HL-60/S4 (cell line): ENCODE results near the gene BACE2.
"Not testable (repeated sequence)": the region's sequence is repeated elsewhere in the genome, so short reads cannot be mapped to it uniquely, and the experiment has no call there.

Experiments
- in situ Hi-C: fragments of 300-500 bp; cut with MboI; formaldehyde crosslinking; loops from 2 replicates; pipeline ENCODE4 v1.14.3; 2022; ENCODE audit warnings: low sequenced_read_pairs

BACE2 gene

DNA sequence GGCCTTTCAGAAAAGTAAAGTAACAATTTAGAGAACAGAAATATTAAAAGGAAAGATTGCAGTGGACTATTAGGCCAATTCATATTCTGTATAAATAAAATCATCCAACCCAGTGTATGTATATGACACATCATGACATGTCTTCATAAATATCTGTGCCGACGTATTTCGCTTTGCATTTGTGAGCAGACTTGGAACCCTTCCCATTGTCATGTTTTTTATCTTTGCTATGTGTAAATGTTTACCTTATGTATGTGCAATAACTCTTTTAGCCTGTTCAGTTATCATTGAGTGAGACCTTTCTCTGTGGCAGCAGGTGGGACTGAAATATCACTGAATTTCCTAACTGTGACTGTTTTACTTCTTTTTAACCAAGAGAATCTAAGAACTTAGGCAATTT is 90.7 kb downstream of the BACE2 start:
- in situ Hi-C loops, result no loop called here

GRCh38 chr21:41260428-41260827 is 92.5 kb downstream of the BACE2 start:
- in situ Hi-C loops, result no loop called here

GRCh38 chr21:41267346-41267745 is 99.4 kb downstream of the BACE2 start:
- in situ Hi-C loops, result no loop called here

DNA sequence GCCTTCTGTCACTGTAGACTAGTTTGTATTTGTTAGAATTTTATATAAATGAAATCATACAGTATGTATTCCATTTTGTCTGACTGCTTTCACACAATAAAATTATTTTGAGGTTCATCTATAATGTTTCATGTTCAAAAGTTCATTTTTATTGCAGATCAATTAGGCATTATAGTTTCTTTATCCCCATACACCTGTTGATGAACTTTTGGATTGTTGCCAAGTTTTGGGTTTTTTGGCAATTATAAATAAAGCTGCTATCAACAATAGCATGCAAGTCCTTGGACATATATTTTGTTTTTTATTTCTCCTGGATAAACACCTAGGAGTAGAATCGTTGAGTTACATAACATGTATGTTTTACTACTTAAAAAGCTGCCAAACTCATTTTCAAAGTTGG is 101.6 kb downstream of the BACE2 start:
- in situ Hi-C loops, result no loop called here

DNA sequence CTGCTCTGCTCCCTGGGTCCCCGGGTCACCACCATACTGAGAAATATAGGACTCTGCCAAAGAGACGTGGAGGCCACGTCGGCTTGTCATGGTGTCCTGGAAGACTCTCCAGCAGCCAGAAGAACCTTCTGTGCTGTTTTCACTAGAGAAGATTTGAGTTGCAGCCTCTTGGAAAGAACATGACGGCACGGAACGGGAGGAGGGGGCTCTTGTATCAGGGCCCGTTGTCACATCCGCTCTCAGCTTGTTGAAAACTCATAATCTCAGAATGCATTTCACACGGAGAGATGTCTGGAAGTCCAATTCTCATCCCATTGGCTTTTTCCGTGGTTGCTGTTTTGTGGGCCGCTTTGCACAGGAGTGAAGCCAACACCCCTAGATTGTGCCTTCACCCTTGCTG is 109.2 kb downstream of the BACE2 start:
- in situ Hi-C loops, result no loop called here

GRCh38 chr21:41277846-41278245 is 109.9 kb downstream of the BACE2 start:
- in situ Hi-C loops, result no loop called here

DNA sequence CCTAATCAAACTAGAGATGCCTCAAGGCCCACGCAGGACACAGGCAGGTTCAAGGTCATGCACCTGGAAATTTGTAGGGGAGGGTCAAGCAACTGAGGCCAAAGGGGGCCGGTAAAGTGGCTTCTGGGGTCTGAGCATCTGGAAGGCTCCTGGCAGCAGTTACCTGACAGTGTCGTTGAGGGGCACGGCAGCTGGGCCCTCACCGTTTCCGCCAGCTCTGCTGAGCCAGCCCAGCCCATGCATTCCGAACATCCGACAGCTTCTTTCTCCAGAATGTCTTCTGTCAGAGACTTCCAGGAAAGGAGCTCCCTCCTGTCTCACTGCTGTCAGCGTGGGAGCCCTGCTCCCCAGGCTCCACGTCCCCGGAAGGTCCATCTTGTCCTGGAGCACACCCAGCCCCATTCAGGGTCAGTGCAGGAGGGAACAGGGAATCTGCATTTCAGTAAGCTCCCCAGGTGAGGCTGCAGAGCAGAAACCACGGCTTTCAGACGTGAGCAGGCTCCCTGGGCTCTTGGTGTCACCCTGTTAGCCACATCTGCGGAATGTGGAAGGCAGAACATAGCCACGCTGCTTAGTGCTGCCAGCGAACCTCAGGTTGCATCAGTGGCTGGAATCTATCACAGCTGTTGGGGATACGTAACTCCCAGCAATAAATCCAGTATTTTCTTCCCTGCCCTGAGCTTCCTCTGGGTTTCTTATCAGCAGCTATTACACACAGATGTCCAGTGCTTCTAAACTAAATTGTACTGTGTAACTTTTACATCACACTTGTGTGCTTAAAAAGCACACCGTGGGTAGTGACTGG is 112.4 kb downstream of the BACE2 start:
- in situ Hi-C loops, result no loop called here

DNA sequence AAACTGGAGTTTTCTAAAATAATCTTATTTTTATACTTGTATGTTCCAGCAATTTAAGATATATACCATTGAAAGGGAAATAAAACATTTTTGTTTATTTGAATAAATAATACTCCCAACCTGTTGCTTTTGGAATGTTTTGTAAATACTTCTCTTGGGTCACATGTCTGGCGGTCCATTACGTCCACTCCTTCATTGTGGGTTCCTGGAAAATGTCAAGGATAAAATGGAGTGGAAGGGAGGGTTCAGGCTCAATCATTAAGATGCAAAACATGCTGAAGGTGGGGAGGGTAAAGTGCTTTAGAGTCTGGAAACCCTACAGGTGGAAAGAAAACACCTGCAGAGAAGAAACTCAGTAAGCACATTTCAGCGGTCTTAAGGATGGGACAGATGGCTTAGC is 114.5 kb downstream of the BACE2 start:
- in situ Hi-C loops, result no loop called here

DNA sequence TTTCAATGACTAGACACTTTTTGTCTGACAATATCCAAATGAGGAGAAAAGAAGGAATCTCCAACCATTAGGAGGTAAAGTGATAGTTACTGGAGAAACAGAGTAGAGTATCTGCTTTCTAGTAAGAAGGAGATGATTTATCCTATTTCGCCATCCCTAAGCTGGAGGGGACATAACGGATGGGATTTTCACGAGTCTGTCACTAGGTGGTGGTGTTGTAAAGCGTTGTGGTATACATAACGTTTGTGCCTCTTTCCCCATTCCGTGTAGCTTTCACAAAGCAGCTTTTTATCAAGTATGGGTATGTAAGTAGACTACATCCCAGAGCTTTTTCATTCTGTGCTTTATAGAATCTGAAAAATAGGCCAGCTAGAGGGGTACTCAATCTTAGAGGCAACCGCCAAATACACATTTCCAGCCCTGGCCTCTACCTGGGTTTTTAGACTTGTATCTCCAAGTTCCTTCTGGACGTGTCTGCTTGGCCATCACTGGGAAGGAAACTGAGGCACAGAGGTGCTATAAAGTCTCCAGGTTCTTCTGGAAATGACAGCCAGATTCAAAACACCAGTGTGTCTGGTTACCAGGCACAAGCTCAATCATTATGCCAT is 115.4 kb downstream of the BACE2 start:
- in situ Hi-C loops, result no loop called here

- in situ Hi-C loops, result no loop called here
Observed at GRCh38 chr21:41289431-41289830, 121.5 kb downstream of the BACE2 start.

GRCh38 chr21:41290106-41290799 is 122.3 kb downstream of the BACE2 start:
- in situ Hi-C loops, result no loop called here

DNA sequence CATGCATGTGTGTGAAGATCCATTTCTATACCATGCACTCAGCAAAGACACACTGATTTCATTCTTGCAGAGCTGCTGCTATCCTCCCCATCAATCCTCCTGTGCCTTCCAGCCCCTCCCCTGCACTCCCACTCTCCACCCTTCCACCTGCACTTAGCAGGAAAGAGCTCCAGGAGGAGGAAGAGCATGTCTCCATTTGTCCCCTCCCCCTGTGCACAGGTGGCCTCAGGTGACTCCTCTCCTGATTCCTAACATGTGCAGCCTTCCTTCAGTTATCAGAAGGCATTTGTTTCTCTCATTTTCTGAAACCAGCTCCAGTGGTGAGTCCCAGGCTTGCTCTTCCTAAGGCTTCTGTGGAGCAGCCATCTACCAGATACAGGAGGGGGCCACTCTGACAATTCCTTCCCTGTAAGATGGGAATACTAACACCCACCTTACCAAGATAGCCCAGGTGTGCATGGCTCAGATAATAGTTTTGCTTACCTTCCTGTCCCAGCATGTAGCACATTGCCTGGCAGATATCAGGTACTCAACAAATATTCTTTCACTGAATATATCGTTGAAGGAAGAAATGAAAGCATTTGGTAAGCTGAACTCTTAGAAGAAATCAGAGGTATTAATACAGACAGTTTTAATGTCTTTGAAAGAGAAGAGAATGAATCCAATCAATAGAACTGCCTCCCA is 126.7 kb downstream of the BACE2 start:
- in situ Hi-C loops, result no loop called here

- in situ Hi-C loops, result no loop called here
Observed at GRCh38 chr21:41295721-41296254, 127.8 kb downstream of the BACE2 start.

DNA sequence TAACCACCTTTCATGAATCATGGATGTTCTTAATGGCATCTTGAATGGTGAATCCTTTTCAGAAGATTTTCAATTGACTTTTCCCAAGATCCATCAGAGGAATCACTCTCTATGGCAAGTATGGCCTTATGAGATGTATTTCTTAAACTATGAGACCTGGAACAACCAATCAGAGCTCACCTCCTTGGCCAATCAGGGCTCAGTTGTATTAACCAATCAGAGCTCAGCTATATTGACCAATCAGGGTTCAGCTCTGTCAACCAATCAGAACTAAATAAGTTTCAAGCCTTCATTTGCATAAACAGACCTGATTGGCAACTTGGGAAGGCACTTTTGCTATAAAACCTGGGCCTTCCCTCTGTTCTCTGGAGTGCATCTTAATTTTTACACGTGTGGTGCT is 135.0 kb downstream of the BACE2 start:
- in situ Hi-C loops, result no loop called here

GRCh38 chr21:41304068-41304720 is 136.2 kb downstream of the BACE2 start:
- in situ Hi-C loops, result no loop called here

- in situ Hi-C loops, result no loop called here
Observed at GRCh38 chr21:41307219-41307618, 139.3 kb downstream of the BACE2 start.

DNA sequence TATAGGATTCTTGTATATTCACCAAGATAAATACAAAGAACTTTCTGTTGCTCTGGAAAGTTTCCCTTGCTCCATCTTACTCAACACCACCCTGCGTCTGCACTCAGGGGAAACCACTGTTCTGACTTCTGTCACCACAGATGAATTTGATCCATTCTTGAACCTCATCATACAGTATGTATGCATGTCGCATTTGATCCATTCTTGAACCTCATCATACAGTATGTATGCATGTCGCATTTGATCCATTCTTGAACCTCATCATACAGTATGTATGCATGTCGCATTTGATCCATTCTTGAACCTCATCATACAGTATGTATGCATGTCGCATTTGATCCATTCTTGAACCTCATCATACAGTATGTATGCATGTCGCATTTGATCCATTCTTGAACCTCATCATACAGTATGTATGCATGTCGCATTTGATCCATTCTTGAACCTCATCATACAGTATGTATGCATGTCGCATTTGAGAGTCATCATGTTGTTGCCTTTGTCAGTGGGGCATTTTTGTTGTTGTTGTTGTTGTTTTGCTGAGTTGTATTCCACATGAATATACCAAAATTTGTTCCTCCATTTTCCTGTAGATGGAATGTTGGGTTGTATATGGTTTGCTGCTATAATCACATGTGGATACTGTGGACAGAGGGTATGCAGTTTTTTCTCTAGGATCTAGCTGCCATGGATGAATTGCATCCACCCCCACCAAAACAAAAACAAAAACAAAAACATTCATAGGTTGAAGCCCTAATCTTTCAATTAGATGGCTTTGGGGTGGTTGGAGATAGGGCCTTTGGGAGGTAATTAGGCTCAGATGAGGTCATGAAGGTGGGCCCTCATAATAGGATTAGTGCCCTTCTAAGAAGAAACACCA is 145.6 kb downstream of the BACE2 start:
- in situ Hi-C loops, result not testable (repeated sequence)

- in situ Hi-C loops, result no loop called here
Observed at GRCh38 chr21:41315726-41316125, 147.8 kb downstream of the BACE2 start.

DNA sequence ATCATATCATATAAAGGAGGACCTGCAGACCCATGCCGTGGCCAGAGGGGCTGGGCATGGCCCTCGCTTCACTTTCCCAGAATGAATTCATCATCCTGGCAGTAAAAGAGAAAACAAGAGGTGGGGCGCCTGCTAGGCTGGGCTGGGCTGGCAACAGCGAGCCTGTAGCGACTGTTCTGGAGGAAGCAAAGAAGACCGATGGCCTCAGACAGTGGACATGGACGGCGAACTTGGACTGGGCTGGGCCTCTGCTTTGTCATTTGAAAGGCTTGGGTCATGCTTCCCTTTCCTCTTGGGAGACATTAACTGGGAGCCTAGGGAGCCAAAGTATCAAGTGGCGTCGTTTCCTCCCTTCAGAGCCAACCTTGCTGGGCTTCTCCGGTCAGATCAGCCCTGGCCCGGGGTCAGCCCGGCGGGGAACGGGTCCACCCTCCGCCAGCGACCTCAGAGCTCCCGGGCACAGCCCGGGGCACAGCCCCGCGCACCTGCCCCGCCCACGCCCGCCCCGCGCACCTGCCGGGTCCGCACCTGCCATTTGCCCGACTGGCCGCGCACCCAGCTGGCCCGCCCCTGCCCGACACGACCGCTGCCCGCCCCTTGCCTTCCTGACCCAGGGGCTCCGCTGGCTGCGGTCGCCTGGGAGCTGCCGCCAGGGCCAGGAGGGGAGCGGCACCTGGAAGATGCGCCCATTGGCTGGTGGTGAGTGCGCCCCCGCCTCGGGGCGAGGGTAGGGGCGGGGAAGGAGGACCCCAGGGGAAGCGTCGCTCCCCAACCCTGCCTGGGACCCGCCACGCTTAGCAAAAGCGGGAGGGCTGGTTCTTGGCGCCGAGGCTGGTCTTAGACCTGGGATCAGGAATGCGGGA is 148.5 kb downstream of the BACE2 start, which contains the start of gene FAM3B:
Gene FAM3B, plus strand, starts transcription at position 602 of the 863 bp plus-strand sequence. Its CDS starts 79 bp downstream, at position 681.
- in situ Hi-C loops, result no loop called here
